GM21786 (cell line): Measurements from ENCODE around the gene SINHCAF.

Experiments
- ATAC-seq: cut with Tn5 transposase; IDR thresholded peaks from one replicate; pipeline ENCODE4 v1.9.1; 2021; ENCODE audit not compliant: unreplicated experiment

The SINHCAF gene

DNA sequence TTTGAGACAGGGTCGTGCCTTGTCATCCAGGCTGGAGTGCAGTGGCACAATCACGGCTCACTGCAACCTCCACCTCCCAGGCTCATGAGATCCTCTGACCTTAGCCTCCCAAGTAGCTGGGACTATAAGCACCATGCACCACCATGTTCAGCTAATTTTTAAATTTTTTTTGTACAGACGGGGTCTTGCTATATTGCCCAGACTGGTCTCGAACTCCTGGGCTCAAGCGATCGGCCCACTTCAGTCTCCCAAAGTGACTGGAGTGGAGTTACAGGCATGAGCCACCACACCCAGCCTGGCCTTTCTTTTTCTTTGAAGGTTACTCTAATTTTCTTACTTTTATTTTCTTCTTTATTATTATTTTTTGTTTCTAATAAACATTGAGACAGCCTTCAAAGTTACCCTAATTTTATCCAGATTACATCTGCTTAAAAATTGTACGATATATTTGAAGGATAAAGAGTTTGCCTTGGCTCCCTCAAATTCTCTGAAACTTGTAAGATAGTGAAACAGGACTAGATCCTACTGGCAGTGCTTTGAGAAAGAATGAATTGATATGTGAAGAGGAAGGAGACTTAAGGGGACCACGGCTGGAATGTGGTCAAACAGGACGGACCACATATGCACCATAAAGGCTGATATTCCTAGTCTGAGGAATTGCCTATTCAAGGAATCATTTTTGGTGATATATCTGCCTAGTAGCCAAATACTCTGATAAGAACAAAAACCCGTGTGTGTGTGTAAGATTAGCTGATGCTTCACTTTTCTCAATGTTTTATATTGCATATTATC, 14.1 kb upstream of the SINHCAF start:
- no peak for ATAC-seq

DNA sequence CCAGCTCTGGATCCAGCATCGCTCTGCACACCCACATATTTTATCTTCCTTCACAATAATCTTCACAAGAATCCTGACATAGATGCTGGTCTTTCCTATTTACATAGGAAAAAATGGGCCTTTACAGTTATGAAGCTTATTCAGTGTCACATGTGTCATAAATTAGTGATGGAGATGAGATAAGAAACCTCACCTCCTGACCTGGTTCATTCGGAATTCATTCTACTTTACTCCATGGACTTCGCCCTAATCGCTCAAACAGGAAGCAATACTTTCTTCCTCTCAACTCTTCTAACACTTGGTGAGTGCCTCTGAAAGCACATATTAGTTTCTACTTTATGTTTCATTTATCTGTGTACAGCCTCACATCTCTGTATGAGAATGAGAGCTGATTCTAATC, 12.0 kb upstream of the SINHCAF start:
- ATAC-seq = no peak

DNA sequence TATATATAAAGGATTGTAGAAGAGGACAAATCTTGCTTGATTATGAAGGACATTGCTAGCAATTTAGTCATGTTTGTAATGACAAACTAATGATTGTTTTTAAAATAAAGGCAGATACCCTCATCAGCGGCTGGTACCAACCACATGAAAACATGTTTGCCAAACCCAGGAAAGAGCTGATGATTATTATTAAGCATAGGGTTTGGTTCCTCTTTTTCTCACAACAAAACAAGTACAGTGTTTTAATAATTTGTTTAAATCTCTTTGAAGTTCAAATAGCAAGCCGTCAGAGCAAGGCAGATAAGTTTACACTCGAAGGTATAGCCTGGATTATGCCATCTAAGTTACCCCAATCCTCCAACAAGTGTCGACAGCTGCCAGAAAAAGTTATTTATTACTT, 5.3 kb upstream of the SINHCAF start:
- peak; percentile 58 for ATAC-seq

DNA sequence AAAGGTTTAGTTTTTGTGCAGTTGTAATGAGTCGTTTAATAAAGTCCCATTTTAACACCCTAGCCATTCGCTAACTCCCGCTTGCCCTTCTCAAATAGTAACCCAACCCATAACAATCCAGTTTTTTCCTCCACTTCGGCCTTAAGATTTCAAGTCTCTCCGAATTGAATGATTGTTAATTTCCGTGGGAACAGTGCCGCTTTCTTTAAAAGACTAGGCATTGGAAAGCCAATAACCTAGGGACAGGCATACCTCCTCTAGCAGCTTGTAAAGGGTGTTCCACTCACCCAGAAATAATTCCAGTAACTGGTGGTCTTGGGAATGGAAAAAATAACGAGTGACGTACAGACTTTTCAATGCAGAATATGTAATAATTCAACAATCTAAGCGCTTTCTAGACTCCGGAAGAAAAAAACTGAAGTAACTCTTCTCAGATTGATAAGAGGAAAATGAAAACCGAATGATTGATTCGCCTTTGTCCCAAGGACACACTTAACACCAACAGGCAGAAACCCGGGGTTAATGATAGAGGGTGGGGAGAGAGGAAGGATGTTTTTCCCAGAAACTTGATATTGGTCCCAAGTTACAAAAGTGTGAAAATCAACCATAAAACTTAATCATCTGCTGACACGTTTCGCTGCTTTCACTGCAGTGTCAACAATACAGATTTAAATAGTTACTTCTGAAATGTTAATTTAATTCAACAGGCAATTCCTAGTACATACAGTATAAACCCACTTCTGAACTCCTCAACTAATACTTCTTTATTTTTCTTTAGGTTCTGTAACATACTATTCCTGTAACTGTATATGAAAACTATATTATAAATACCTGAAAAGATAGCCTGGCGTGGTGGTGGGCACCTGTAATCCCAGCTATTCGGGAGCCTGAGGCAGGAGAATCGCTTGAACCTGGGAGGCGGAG, 1.0 kb upstream of the SINHCAF start:
- ATAC-seq = no peak

DNA sequence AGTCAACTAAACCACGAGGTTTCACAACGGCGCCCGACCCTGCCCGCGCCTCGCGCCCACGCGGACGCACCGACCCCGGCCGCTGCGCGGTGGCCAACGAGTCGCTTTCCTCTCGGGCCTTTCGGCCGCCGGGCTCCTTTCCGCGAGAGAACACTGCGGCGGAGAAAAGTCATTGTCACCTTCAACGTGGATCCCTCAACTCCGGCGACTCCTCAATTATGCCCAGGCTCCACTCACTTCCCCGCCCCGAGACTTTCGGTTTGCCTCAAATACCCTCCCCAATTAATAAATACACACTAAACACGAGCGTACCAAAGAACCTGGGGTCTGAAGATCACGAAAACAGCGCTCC, 450 bp downstream of the SINHCAF start:
- no peak for ATAC-seq

DNA sequence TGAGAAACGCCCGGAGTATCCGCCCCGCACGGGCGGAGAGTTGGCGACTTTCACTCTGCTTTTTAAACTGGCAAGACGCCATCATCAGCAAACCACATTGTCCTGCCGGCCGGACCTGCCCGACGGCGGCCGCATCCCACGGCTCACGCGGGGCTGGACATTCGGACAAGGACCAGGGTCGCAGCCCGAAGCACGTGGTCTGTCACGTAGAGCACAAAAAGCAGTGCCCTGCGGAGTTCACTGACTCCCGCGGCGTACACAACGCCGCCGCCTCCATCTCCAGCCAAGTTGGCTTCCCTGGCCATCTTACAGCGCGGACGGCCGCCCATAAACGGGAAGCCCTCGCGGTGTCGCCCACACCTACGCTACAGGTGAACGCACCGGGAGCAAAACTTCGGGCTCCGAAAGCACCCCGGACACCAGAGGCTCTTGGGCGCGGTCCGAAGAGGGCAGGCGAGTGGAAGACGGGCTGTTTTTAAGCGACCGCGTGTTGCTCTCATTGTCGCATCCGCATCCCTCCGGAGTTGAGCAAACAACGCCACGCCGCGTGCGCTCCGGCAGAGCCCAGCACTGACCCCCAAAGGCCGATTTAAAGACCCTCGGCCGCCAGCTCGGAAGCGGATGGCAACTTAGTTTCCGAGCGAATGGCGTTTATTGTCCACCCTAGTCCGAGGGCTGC, 966 bp downstream of the SINHCAF start:
- ATAC-seq = peak; percentile 3

DNA sequence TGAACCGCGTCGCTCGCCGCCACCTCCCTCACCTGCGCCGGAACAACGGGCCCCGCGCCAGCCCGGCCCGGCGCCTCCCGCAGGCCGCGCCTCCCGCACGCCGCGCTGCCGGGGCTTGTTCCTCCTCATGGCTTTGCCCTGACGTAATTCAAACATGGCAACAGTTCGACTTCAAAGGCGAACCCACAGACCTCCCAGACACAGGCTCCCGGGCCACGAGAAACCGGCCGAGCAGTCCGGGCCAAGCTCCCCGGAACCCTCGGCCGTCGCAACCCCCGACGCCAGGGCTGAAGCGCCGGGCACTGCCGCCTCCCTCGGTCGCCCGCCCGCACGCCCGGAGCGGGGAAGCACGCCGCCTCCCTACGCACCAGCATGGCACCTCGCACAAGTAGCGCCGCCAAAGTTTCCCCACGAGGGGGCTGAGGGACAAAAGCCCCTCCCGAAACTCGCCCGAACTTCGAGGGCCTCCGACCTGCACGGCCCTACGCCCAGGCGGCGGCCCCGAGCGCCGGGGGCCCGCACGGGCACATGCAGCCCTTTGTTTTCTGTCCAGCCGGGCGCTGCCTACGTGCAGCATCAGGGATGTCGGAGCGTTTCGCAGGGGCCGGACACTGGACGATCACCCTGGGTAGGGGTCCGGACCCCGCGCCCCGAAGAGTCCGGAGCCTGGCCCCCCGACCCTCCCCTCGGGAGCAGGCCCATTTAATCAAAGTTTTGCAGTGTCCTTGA, 1.7 kb downstream of the SINHCAF start:
- peak; percentile 24 for ATAC-seq

DNA sequence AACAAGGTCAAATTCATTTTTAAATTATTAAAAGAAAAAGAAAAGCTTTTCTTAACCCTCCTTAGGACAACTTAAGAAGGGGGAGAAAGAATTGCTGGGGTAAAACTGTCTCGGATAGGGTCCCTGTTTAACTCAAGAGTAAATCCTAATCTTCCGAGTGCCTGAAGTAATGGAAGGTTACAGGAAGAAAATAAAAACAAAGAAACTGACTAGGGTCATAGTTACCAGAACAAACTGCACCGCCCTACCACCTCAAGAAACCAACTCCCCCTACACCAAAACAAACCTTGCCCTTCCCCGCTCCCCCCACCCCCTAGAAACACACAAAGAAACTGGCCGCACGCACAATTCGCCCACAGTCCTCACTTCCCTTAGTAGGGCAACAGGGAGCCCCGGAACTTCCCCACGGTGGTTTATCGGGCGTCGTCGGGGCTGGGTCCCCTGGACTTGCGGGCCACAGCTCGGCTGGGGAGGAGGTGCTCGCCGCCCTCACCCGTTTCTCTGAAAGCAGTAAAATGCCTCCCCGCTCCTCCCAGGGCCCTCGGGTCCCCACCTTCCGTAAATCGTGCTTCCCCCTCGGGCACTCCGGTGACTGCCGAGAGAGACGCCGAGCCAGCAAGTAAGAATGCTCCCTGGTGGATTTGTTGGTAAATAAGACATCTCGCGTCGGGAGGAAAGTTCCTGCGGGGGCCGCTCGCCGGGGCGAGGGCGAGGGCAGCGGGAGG, 2.4 kb downstream of the SINHCAF start:
- ATAC-seq = peak; percentile 9

DNA sequence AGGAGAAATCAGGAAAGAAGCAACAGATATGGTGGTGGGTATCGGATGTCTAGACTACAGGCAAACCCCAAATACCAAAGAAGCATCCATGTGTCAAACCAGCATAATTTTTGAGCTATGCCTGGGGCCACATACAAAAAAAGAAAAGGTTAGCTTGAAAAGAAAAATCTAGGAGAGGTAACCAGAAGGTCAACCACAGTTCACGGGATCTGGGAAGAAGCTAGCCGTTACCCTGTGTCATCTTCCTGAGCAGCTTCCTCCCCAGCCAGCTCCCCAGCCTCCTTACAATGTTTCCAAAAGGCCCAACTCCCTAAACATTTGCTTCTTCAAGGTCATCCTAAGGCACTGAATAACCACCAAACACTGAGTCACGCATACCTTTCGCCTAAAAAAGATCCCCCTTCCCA, 3.1 kb downstream of the SINHCAF start:
- ATAC-seq = no peak

DNA sequence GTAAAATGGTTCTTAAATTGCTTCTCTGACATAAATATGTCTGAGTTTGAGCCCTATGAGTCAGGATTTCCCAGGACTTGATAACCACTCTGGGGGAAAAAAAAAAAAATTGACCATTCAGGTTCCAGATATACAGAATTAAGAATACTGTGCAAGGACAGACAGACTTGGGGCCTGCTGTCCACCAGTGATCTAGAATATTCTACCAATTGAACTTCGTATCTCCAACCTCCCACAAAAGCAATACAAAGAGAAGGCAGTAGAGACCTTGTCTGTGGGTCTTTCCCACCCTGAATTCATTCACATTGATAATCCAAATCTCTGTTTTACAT, 4.1 kb downstream of the SINHCAF start:
- ATAC-seq = no peak

DNA sequence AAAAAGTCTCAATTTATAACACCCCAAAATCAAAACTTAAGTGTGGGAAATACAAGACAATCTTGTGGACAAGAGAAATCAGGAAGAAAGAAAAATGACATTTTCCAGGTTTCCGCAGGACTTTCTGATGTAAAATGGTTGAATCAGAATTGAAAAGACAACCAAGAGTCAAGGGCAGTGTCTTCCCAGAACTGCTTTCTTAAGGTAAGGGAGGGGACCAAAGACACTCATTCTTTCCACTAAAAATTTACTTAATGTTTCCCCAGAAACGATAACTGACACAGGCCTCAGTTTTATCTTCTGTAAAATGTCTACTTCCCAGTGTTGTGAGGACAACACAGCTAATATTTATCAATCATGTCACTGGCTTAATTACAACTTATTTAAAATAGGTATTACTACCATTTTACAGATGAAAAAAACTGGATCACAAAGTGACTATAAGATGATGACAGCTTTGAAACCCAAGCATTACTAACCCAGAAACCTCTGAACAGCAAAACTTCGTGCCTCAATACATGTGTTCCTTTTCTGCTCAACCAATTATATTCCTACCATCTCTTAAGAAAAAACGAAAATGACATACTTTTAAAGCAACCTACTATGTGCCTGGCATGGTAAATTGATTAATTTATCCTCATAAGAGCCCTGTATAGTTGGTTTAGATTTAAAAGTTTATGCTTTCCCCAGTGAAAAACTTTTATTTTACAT, 4.6 kb downstream of the SINHCAF start:
- no peak for ATAC-seq

DNA sequence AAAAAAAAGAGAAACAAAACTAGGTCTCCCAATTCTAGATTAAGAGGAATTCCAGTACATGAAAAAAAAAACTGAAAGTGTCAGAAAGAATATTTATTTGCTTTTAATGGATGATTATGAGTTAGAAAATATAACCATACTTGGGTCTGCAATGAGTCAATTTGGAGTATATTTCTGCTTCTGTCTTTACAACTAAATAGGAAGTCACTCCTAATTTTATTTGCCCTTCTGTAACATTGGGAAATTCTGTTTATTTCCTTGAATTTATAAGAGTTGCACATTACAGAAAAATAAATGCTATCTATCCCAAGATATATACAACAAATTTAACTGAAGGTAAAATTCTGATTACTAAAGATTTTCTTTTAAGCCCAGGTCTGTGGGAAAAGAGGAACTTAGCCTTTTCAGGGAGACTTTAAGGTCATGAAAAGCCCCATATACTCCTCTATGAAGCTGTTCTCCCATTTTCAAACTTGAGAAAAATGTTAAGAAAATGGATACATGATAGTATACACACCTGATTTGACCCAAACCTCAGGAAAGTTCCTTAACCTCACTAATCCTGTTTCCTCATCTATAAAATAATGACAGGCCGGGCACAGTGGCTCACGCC, 7.2 kb downstream of the SINHCAF start:
- ATAC-seq = no peak

DNA sequence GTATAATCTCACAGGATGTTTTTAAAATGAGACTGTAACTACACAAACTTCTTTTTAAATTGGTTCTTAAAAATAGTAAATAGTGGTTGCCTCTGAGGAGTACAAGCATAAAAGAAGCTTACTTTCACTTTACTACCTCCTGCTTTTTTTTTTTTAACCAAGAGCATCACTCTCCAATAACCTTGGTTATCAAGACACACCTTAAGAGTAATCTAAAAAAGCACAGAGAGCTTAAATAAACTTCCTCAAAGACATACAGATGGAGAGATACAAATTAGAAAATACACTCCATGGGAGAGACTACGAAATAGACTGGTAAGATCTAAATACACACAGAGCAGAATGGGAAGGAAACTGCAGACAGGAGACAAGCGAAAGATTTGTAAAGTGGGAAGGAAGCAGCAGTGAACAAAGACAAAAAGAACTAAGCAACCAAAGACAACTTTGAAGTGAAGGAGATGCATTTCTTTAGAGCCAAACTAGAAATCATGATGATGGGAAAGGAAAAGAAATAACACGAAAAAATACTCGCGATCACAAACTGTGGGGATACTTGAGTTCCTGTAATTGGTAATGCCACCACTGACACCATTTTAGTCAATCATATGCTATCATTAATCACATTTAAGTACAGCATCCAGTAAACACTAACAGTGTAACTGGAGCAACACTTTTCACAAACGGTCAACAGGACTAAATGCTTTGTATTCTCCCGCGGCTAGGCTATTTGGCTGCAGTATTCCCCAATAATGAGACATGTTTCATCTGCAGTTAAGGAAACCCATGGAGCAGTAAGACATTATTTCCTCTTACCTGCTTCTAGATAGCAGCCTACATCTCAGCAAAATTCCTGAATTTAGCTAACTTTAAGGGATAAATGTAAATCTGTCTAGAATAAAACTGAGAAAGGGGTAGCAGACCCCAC, 8.2 kb downstream of the SINHCAF start:
- ATAC-seq = no peak

DNA sequence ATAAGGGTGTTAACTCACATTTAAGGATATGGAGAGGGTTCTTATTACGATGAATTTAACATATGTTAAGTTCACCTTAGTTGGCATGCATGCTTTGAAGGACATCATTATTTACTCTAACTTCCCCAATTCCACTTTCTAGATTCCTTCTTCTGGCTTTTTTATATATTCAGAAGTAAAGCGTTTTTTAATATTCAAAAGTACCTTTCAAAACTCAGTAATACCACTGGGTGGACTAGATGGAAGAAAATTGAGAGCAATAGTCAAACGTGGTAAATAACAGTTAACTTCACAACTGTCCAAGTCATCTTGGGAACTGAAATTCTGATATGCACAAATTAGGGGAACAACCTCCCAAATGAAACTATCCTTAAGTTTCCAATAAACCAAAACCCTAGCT, 9.1 kb downstream of the SINHCAF start:
- no peak for ATAC-seq

DNA sequence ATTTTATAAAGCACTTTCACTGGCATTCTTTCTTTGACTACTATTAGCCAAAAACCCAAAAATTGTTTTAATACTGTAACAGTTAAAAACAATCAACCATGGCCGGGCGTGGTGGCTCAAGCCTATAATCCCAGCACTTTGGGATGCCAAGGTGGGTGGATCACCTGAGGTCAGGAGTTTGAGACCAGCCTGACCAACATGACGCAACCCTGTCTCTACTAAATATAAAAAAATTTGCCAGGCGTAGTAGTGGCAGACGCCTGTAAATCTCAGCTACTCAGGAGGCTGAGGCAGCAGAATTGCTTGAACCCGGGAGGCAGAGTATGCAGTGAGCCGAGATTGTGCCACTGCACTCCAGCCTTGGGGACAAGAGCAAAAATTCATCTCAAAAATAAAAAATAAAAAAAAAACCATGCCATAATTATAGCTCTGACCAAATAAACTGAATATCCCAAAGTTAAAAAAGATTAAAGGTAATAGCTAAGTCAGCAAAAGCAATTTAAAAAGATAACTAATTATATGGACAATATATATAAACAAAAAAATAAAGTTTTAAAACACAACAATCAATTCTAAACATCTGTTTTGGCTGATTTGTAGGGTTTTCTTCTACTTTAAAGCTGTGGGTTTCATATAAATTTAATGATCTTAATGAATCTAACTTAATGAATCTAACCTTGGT, 10.0 kb downstream of the SINHCAF start:
- no peak for ATAC-seq

DNA sequence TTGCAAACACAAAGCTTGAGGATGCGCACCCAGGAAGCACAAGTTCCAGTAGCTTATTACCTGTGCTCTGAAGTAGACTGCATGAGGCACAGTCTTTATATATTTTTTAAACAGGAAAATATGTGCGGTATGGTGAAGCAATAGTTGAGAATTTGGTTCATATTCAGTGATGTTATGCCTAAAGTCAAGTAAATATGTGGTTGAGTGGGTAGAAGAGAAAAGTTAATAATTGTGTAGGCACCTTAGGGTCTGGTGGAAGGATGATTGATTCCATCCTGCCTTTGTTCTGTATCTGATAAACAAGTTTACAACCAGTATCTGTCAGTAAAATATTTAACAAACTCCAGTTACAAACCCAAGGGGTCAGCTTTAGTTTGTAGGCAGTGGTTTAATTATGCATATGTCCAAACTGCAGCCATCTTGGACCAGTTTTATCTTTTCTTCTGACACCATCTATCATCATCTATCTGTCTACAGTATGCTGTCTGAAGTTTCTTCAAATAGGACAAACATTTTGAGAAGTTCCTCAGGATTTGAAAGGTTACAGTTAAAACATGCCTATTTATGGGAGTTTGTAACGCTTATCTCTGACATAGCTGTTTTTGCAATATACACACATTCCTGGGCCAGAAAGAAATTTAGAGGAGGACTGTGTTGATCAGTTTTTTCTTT, 10.8 kb downstream of the SINHCAF start:
- no peak for ATAC-seq

DNA sequence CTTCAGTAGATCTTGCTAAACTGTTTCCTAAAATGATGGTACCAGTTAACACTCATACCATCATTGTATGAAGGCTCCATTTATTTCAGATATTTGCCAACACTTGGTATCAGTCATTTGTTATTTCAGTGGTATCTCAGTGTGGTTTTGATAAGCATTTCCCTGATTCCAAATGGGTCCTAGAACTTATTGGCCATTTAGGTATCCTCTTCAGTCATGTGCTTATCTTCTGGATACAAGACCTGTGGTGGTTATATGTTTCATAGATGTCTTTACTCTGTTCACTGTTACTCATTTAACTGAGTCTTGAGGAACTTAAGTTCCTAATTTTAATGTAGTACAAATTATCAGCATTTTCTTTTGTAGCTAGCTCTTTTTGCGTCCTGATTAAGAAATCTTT, 13.5 kb downstream of the SINHCAF start:
- no peak for ATAC-seq
